Neural cell (in vitro differentiated cells): Measurements from ENCODE around the gene FHIT. TPM values are rescaled to one million over a fixed set of nuclear protein-coding genes. Genes with fewer than 3 reads are reported as not detected.

ENCODE experiments used
- H2AFZ ChIP-seq: fragments of 200-600, 300-800 bp; sonication (generic), shearing (Covaris generic); 2 replicates; pipeline ENCODE4 v1.6.0; 2014; ENCODE audit warnings: low read depth, mild to moderate bottlenecking, antibody characterized with exemption, low read length, moderate library complexity
- H3F3A ChIP-seq: fragments of 200-600 bp; shearing (Covaris generic); 2 replicates; pipeline ENCODE4 v1.6.1; 2016; ENCODE audit warnings: mild to moderate bottlenecking, moderate library complexity, mixed read lengths, antibody characterized with exemption, low read length; ENCODE audit not compliant: insufficient read depth, poor library complexity, severe bottlenecking
- H3K27ac ChIP-seq: fragments of 200-600, 300-800 bp; sonication (generic), shearing (Covaris generic); 2 replicates; pipeline ENCODE4 v1.5.1; 2014; ENCODE audit warnings: mild to moderate bottlenecking, low read length, moderate library complexity
- H3K27me3 ChIP-seq: fragments of 300-800, 200-600 bp; sonication (generic), shearing (Covaris generic); 2 replicates; pipeline ENCODE4 v1.6.0; 2014; ENCODE audit warnings: mild to moderate bottlenecking, low read depth, low read length, moderate library complexity; ENCODE audit not compliant: insufficient read depth
- H3K36me3 ChIP-seq: fragments of 300-800, 200-600 bp; sonication (generic), shearing (Covaris generic); 2 replicates; pipeline ENCODE4 v1.5.1; 2014; ENCODE audit warnings: mild to moderate bottlenecking, antibody characterized with exemption, low read length, moderate library complexity; ENCODE audit not compliant: insufficient read depth
- H3K4me2 ChIP-seq: fragments of 300-800, 200-600 bp; sonication (generic), shearing (Covaris generic); 2 replicates; pipeline ENCODE4 v1.6.0; 2014; ENCODE audit warnings: mild to moderate bottlenecking, low read length
- H3K4me3 ChIP-seq: fragments of 300-800, 200-600 bp; sonication (generic), shearing (Covaris generic); 2 replicates; pipeline ENCODE4 v1.5.1; 2014; ENCODE audit warnings: mild to moderate bottlenecking, low read length, moderate library complexity
- H3K79me2 ChIP-seq: fragments of 200-600 bp; shearing (Covaris generic); replicated peaks from 2 replicates; pipeline ENCODE4 v1.6.0; 2014; ENCODE audit warnings: mild to moderate bottlenecking, low read length, moderate library complexity; ENCODE audit not compliant: insufficient read depth
- H3K9ac ChIP-seq: fragments of 300-800, 200-600 bp; sonication (generic), shearing (Covaris generic); 2 replicates; pipeline ENCODE4 v1.6.1; 2016; ENCODE audit warnings: mild to moderate bottlenecking, low read length, mixed read lengths
- H3K9me2 ChIP-seq: fragments of 200-600 bp; shearing (Covaris generic); 2 replicates; pipeline ENCODE4 v1.6.1; 2016; ENCODE audit warnings: mild to moderate bottlenecking, low read length, mixed read lengths; ENCODE audit not compliant: insufficient read depth
- H3K9me3 ChIP-seq: fragments of 200-600, 300-800 bp; sonication (generic), shearing (Covaris generic); 2 replicates; pipeline ENCODE4 v1.6.1; 2016; ENCODE audit warnings: mild to moderate bottlenecking, mixed run types, low read length, moderate library complexity, mixed read lengths
- H4K20me1 ChIP-seq: fragments of 200-600 bp; shearing (Covaris generic); 2 replicates; pipeline ENCODE4 v1.6.1; 2016; ENCODE audit warnings: mild to moderate bottlenecking, mixed run types; ENCODE audit not compliant: insufficient read depth
- EP300 ChIP-seq: fragments of 450-650 bp; conservative IDR thresholded peaks from 2 replicates; pipeline ENCODE4 v1.6.1; 2014; ENCODE audit warnings: antibody characterized with exemption, mild to moderate bottlenecking, moderate library complexity; ENCODE audit not compliant: poor library complexity, severe bottlenecking
- EZH2 ChIP-seq: fragments of 200-600, 300-800 bp; shearing (Covaris generic), sonication (generic); IDR thresholded peaks from 2 replicates; pipeline ENCODE4 v1.6.1; 2014; ENCODE audit warnings: antibody characterized with exemption, low read length, borderline replicate concordance, mild to moderate bottlenecking; ENCODE audit not compliant: insufficient read depth, poor library complexity, severe bottlenecking
- MXI1 ChIP-seq: fragments of 450-650 bp; conservative IDR thresholded peaks from 2 replicates; pipeline ENCODE4 v1.6.1; 2014; ENCODE audit warnings: antibody characterized with exemption, mild to moderate bottlenecking; ENCODE audit not compliant: poor library complexity, severe bottlenecking
- POLR2AphosphoS5 ChIP-seq: IDR thresholded peaks from 2 replicates; pipeline ENCODE4 v1.6.1; 2012
- RAD21 ChIP-seq: fragments of 450-650 bp; conservative IDR thresholded peaks from 2 replicates; pipeline ENCODE4 v1.6.1; 2014; ENCODE audit warnings: antibody characterized with exemption, mild to moderate bottlenecking, moderate library complexity
- SMC3 ChIP-seq: fragments of 450-650 bp; conservative IDR thresholded peaks from 2 replicates; pipeline ENCODE4 v1.6.1; 2014; ENCODE audit warnings: antibody characterized with exemption, mild to moderate bottlenecking, moderate library complexity; ENCODE audit not compliant: poor library complexity
- TAF1 ChIP-seq: IDR thresholded peaks from 2 replicates; pipeline ENCODE4 v1.6.1; 2012; ENCODE audit warnings: low read depth
- polyA plus RNA-seq: library from polyadenylated mRNA; depleted of rRNA; stranded (reverse); fragments of >200 nt; gene quantifications from 2 replicates; pipeline ENCODE4 v1.2.3, GENCODE V29; 2014
- TF ChIP-seq, protein P1 (sequence below): fragments of 450-650 bp; IDR thresholded peaks from 2 replicates; pipeline ENCODE4 v1.5.1; 2014; ENCODE audit warnings: antibody characterized with exemption, mild to moderate bottlenecking, moderate library complexity; ENCODE audit not compliant: poor library complexity, severe bottlenecking
- TF ChIP-seq, protein P2 (sequence below): IDR thresholded peaks from 2 replicates; pipeline ENCODE4 v1.6.1; 2012; ENCODE audit warnings: borderline replicate concordance

Gene FHIT
- polyA plus RNA-seq, 1 donor from 2014 or later, result not detected

DNA sequence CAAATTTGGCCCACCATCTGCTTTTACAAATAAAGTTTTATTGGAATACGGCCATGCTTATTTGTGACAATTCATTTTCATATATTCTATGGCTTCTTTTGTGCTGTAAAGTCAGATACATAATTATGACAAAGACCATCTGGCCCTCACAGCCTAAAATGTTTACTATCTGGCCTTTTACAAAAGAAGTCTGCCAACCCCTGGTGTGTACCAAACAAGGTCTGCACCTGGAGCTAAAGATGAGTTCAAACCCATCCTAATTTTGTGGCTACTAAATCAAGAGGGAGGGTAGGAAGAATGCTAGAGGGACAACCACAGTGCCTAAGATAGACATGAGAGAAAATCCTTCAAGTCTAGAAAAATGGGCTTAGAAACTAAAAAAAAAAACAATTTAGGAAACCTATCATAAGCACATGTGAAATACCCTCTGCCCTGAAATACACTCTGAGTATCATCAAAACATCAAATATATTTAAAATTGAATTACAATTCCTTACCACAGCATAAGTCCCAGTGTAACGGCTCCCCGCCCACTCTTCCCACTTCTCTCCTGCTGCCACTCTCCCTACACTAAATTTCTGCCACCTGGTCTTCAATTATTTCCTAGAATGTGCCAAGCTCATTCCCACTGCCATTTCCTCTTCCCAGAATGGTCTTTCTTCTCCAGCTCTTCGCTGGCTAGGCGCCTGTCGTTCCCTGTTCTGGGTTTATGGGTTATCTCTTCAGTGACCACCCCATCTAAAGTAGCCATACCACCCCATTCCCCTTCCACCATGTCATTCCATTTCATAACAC, 1250.7 kb downstream of the FHIT start:
- no peak overlapping the region for H3K4me2 ChIP-seq
- no peaks in the 10 kb centered on the region for H3K79me2 ChIP-seq
- no peak for TF ChIP-seq SMC3
- no peak overlapping the region for H2AFZ ChIP-seq
- no peaks in the 10 kb centered on the region for H3F3A ChIP-seq
- no peaks in the 10 kb centered on the region for H4K20me1 ChIP-seq
- no peak overlapping the region for H3K27ac ChIP-seq
- H3K9me2 ChIP-seq, result no peaks in the 10 kb centered on the region
- no peak overlapping the region for H3K9ac ChIP-seq
- no peaks in the 10 kb centered on the region for H3K27me3 ChIP-seq
- no peaks in the 10 kb centered on the region for H3K36me3 ChIP-seq
- no peak overlapping the region for H3K4me3 ChIP-seq
- no peaks in the 10 kb centered on the region for H3K9me3 ChIP-seq

DNA sequence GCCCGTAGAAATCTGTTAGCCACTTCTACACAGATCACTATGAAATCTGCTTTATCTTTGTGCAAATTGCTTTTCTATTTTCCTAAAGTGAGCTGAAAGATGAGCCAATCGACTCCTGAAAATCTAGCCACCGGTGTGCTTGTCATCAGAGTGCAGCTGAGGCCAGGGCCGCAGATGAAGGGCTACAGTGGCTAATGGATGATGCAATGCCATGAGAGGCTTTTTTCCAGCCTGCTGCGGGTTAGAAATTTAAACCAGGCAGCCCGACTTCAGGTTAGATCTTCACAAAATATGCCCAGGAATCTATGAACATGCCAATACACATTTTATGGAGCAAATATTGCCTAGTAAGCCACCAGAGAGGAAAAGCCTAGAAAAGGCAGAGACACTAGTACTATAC, 1253.2 kb downstream of the FHIT start:
- Histone ChIP-seq H3K9me2 (no peaks in the 10 kb centered on the region), H3K79me2 (no peaks in the 10 kb centered on the region), H3K4me2 (no peak overlapping the region), H2AFZ (no peak overlapping the region), H3K36me3 (no peaks in the 10 kb centered on the region), H3K4me3 (no peak overlapping the region), H3K27me3 (no peaks in the 10 kb centered on the region), H3K9ac (no peak overlapping the region), H3K9me3 (no peaks in the 10 kb centered on the region), H3K27ac (no peak overlapping the region), H4K20me1 (no peaks in the 10 kb centered on the region), H3F3A (no peaks in the 10 kb centered on the region)
- TF ChIP-seq, protein P1, sequence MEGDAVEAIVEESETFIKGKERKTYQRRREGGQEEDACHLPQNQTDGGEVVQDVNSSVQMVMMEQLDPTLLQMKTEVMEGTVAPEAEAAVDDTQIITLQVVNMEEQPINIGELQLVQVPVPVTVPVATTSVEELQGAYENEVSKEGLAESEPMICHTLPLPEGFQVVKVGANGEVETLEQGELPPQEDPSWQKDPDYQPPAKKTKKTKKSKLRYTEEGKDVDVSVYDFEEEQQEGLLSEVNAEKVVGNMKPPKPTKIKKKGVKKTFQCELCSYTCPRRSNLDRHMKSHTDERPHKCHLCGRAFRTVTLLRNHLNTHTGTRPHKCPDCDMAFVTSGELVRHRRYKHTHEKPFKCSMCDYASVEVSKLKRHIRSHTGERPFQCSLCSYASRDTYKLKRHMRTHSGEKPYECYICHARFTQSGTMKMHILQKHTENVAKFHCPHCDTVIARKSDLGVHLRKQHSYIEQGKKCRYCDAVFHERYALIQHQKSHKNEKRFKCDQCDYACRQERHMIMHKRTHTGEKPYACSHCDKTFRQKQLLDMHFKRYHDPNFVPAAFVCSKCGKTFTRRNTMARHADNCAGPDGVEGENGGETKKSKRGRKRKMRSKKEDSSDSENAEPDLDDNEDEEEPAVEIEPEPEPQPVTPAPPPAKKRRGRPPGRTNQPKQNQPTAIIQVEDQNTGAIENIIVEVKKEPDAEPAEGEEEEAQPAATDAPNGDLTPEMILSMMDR, result no peak
- TF ChIP-seq EP300, result no peak
- no peak for TF ChIP-seq RAD21
- TF ChIP-seq SMC3, result no peak
- TF ChIP-seq, protein P2, sequence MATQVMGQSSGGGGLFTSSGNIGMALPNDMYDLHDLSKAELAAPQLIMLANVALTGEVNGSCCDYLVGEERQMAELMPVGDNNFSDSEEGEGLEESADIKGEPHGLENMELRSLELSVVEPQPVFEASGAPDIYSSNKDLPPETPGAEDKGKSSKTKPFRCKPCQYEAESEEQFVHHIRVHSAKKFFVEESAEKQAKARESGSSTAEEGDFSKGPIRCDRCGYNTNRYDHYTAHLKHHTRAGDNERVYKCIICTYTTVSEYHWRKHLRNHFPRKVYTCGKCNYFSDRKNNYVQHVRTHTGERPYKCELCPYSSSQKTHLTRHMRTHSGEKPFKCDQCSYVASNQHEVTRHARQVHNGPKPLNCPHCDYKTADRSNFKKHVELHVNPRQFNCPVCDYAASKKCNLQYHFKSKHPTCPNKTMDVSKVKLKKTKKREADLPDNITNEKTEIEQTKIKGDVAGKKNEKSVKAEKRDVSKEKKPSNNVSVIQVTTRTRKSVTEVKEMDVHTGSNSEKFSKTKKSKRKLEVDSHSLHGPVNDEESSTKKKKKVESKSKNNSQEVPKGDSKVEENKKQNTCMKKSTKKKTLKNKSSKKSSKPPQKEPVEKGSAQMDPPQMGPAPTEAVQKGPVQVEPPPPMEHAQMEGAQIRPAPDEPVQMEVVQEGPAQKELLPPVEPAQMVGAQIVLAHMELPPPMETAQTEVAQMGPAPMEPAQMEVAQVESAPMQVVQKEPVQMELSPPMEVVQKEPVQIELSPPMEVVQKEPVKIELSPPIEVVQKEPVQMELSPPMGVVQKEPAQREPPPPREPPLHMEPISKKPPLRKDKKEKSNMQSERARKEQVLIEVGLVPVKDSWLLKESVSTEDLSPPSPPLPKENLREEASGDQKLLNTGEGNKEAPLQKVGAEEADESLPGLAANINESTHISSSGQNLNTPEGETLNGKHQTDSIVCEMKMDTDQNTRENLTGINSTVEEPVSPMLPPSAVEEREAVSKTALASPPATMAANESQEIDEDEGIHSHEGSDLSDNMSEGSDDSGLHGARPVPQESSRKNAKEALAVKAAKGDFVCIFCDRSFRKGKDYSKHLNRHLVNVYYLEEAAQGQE, result no peak
- TF ChIP-seq EZH2, result no peak
- TF ChIP-seq POLR2AphosphoS5, result no peak
- TF ChIP-seq MXI1, result no peak
- TF ChIP-seq TAF1, result no peak
